SKM-1 (cell line): ENCODE measurements around the gene CBLN4.

Experiments
- DNase-seq: peaks from one replicate; lab custom pipeline; 2025; ENCODE audit not compliant: unreplicated experiment; lab: John Stamatoyannopoulos, UW

Gene CBLN4

DNA sequence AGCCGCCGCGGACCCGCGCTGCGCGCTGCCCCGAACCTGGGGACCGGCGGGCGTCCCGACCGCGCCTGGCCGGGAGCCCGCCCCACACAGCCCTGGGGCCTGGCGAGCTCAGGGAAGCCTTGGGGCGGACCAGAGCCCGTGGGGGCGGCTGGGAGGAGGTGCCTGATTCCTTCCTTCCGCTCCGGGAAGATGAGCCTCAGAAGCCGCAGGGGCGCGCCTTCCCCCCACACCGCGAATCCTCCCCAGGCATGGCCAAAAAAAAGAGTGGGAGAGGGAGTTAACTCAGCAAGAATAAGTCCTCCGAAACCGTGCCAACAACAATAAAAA is at the start of gene CBLN4:
TSS of gene CBLN4 (minus strand) at position 131 of the 327 bp plus-strand sequence. CDS start 1,348 bp downstream, outside the sequence.
- DNase-seq, result no peak

DNA sequence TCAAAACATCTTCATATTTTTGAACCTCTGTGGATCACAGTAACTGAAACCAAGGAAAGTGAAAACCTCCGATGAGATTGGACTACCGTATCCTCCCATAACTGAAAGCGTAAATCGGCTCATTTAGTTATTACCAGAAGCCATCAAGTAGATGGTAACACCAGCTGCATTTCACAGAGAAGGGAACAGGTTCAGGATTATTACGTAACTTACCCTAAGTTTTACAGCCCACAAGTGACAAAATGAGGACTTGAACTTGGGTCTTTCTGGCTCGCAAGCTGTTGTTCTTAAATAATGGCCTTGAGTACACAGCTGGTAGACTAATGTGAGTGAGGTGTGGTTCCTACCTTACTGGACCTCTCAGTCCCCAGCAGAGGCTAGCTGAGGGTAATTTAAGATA is 37.9 kb upstream of the CBLN4 start:
- no peak for DNase-seq

DNA sequence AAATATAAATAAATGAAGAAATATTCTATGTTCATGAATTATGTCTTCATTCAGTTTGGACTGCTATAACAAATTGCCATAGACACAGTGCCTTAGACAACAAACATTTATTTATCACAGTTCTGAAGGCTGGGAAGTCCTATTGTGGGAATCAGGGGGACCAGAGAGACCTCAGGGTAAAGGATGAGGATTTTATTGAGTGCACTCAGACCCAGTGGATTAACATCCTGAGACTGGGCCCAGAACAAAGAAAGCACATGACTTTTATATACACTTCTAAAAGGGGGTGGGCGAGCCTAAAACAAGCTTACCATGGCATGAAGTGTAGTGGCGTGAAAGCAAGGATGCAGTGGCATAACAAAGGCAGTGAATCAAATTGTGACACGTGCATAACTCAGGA is 26.9 kb upstream of the CBLN4 start:
- no peak for DNase-seq

DNA sequence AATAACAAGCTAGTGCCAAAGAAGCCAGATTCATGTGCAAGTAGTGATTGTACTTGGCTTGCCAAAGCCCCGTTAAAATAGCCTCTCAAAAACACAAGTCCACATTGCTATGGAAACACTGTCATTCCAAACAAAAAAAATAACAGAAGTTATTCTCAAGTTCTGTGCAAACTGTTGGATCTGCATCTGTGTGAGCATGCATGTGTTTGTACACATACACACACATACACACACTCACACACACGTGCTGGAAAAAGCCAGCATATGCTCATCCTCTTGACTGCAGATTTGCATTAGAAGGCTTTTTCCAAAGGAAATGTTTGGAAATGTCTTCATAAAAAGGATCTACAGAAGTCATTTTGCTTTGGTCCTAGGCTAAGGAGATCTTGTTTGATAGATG is 13.4 kb upstream of the CBLN4 start:
- no peak for DNase-seq

DNA sequence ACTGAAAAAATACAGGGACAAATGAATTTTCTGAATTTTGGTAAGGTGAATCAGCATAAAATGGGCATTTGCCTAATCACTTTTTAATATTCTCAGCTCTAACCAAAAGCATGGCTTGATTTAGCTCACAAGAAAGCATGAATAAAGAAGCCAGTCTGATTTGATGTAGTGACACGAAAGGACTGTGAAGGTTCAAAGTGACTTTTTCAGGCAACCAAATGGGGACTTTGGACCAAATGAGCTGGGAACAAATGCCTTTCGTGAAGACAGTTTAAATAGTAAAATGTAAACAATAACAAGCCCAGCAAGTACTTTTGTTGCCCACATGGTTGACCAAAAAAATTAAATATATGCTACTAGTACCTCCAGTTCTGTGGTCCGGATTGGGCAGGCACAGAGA is 12.9 kb upstream of the CBLN4 start:
- DNase-seq, result no peak

DNA sequence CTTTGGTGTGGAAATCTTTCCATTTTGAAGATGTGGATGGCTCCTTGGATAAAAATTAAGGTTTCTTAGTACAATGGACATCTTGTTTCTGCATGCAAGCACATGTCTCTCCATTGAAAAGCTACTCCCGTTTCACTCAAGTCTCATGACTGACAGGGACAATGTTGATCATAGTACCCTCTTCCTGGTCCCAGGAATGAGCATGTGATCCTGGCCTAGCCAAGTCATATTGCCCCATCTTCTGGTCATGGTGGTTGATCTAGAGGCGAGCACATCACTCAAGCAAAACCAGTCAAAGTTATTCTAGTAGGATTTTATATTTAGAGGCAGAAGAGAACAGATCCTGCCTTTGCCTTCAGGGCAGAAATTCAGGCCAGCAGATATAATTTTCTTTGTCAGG is 12.2 kb upstream of the CBLN4 start:
- no peak for DNase-seq

DNA sequence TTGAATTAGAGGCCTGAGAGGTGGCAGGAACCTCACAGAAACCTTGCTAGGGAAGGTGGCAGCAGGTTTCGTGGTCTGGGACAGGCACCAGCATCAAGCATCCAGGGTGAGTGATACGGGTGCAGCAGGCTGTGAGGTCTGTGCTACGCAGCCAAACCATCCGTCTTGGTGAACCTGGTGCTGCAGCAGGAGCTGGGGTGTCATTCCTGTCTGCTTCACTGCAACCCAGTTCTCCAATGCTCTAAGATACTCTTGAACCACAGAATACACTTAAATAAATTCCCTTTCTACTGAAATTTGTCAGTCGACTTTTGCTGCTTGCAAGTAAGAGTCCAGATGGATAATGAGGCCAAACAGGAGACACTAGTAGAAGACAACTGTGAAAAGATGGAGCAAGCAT is 9.7 kb upstream of the CBLN4 start:
- no peak for DNase-seq

DNA sequence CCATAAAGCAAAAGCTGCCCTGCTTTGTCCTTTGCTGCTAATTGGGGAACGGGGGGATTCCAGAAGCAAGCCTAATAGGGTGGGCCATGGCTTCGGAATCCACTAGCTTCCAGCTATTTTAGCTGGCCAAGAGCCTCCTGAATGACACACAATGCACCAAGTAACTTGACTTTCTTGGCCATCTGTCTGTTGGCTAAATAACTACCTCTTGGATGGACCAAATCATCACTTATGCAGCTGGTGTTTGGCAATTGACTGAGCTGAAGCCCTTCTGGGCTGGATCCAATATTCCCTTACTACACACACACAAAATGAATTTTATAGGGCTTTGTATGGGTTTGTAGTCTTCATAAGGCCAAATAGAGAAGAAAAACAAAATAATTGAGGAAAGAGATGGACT is 8.8 kb upstream of the CBLN4 start:
- DNase-seq, result no peak

DNA sequence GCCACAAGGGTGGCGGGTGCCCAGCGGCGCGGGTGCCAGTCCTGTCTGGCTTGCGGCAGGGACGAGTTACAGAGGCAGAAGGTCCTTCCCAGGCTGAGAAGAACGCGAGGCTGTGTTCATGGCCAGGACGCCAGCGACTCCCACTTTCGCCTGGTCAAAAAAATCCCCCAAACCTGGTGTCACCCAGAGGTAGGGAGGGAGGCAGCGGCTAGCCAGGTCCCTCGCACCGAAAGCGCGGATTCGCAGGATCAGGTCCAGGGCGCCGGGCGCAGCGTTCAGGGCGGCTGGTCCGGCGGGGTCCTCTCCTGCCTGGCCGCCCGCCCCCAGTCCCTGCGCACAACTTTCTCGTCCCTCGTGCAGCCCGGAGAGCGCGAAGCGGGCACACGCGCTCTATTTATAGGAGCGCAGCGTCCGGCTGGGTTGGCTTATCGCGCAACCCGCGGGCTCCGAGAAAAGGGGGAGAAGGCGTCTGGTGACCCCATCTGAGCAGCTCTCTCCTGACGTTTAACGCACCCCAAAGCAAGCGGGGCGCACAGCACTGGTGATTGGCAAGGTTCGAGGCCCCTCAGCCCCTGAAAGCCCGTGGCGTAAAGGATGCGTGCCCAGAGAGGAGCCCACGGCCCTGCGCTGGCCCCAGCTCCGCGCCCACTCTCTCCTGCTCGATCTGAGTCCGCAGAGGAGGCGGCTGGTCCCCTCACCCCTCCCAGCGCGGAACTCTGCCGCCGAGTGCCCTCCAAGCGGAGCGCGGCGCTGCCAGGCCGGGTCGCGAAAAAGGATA is 519 bp downstream of the CBLN4 start:
- DNase-seq, result no peak

DNA sequence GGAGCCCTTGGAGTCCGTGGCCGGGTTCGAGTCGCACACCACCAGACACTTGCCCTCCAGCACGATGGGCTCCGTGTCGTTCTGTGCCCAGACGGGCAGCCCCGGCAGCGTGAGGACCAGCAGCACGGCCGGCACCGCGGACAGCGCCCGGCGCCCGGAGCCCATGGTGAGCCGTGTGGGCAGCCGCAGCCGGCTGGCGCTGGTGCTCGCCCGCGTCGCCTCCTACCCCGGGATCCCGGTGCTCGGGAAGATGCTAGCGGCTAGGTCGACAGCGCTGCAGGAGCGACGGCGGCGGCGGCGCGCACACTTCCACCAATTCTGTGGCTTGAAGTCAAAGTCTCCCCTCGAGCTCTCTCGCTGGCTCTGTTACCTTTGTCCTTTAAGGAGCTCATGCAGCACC is 1.3 kb downstream of the CBLN4 start:
- no peak for DNase-seq

DNA sequence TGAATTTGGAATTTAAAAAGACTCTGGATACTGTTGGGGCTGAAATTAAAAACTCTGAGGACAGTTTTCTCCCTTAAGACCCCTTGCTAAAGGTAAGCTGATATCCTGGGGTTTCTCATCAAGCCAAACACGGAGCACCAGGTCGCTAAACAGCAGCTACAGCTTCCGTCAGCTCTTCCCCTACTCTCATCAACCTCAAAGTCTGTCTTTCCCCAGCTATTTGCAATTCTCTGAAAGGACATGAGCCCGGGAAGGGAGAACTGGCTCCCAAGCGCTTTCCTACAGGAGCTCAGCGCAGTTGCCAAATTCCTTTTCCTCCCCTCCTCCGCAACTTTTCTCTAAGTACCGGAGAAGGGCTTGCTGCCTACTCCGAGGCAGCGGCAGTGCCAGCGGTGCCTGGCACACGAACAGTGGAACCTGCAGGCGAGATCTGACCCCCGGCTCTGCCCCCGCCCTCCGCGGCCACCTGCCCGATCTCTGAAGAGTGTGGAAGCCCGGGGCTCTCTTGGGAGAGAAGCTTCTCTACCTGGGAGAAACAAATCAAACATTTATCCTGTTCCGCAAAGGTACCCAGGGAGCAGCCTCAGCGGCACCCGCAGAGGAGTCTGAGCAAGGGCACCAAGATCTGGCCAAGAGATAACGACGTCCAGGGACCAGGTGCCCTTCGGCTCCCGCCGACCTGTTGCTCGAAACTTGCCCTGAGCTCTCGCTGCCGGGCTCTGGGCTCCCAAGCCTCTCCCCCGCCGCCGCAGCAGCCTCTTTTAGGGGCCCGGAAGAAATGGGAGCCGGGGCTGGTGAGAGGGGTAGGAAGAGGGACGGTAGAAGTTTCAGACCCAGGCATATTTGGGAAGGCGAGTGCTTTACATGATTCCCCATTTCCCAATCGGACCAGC is 2.2 kb downstream of the CBLN4 start:
- DNase-seq, result no peak

DNA sequence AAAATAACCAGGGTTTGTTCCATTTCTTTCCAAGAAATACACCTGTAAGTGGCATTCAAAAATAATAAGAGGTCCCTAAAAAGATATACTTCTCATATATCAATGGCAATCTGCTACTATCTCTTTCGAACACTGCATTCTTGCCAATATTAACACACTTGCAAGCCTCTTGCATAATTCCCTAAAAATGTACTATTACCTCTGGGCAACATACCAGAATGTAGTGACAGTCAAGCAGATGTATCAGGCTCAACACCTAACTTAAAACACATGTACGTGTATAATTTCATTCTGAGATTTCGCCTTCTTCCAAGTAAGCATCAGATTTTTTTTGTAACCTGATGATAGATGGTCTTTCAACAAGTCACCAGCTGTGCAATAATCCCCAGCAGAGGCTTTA is 3.4 kb downstream of the CBLN4 start:
- no peak for DNase-seq

DNA sequence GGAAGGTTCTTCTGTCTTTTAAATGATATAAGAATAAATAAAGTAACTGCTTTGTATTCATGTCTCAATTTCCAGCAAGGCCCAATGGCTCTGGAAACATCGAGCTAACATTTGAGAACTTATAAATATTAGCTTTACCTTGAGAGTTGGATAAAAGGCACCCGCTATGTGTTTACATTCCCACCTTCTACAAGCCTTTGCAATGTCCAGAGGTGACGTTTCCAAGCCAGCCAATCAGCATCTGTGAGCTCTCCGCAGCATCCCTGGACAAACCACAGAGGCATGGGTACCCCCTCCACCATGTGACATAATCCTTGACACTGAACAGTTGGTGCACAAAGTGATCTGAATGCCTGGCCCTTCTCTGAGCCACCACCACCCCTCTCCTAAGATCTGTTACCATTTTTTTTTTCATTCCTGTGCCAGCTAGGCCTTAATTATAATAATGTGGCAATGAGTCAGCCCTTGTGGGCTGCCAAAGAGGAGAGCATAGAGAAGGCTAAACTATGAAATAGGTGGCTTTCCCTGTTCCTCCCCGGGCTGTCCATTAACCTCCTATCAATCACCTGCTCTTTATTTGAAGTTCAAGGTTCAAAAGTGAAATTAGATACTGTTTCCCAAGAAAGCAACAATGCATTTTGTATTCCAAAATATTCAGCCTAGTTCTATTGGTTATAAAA is 4.1 kb downstream of the CBLN4 start:
- DNase-seq, result no peak

DNA sequence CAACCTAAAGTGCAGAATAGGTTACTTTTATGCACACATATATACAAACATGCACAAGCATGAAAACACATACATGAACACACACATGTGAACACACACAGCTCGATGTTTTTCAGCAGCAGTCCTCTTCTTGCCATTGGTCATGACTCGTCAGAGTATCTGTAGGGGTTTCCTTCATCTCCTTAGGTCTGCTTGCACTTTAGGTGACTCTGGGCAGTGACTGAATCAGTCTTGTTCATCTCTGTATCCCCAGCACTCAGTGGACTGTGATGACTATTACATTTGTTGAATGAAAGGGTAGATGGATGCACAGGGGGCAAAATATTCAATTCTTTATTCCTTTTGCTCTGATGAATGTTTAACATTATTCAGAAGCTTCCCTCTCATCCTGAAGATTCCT is 26.8 kb downstream of the CBLN4 start:
- DNase-seq, result no peak

DNA sequence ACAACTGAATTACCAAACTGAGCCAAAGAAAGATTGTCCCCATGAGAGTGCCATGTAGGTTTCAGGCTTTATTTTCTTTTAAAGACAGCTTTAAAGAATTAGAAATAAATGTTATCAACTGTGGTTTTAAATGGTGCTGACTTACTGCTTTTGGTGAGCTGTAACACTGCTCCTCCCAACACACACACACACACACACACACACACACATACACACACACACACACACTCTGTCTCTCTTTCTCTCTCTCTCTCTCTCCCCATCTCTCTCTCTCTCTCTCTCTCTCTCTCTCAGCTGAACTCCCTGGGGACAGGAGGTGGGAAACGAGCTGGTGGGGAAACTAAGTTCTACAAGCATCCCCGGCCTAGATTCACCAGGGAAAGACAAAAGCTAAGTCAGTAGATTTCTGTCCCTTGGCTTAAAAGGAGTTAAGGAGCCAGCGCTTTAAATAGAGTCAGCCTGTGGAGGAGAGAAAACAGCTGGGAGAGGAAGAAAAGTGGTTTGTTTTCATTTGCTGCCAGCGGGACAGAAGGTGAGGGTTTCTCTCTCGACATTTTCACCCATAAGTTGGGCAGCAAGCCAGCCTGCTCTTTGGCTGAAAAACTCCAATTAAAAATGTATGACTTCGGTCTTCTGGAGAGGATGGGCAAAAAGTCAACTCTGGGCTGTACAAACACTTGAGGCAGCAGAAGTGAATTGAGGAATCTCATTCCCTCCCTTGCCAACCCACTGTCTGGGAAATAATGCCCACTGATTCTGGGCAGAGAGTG is 27.4 kb downstream of the CBLN4 start:
- DNase-seq, result no peak

DNA sequence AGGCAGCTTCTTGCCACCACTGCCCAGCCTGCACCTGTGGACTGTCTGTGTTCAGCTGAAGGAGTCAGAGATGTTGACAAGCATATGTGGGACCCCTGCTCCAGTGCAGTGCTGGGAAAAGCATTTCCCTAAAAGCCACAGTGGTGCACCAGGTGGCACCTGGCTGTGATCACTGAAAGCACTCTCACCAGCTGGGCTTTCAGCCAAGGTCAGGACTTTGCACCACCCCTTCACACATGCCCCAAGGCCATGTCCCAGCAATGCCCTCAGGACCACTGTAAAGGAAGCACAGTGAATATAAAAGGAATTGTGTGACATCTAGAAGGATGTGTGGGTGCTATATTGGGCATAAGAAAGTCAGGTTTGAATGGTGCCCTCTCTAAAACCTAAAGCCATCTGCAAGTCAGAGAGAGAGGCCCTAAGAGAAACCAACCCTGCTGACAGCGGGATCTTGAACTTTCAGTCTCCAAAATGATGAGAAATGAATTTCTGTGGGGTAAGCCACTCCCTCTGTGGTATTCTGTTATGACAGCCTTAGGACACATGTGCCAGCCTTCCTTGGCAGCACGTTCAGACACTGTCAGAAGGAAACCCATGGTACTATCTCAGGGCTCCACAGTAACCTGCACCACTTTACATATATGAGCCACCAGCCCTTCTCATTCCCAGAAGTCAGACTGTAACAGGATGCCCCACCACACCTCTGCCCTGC is 30.7 kb downstream of the CBLN4 start:
- DNase-seq, result no peak

DNA sequence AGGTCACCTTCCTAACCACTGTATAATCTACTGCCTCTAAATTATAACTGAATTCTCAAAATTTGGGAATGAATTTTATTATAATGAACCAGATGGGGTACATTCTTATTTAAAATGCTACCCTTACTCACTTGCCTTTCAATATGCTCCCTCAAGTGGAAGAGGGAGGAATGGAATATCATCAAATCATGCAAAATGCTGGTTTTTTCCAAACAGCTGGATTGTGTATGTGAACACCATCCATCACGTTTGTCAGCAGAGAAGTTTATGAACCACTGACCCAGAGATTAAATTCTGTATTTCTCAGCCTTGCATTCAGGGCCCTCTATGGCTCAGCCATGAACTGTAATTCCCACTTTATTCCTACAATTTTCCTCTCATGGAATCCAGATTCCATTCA is 40.5 kb downstream of the CBLN4 start:
- no peak for DNase-seq

DNA sequence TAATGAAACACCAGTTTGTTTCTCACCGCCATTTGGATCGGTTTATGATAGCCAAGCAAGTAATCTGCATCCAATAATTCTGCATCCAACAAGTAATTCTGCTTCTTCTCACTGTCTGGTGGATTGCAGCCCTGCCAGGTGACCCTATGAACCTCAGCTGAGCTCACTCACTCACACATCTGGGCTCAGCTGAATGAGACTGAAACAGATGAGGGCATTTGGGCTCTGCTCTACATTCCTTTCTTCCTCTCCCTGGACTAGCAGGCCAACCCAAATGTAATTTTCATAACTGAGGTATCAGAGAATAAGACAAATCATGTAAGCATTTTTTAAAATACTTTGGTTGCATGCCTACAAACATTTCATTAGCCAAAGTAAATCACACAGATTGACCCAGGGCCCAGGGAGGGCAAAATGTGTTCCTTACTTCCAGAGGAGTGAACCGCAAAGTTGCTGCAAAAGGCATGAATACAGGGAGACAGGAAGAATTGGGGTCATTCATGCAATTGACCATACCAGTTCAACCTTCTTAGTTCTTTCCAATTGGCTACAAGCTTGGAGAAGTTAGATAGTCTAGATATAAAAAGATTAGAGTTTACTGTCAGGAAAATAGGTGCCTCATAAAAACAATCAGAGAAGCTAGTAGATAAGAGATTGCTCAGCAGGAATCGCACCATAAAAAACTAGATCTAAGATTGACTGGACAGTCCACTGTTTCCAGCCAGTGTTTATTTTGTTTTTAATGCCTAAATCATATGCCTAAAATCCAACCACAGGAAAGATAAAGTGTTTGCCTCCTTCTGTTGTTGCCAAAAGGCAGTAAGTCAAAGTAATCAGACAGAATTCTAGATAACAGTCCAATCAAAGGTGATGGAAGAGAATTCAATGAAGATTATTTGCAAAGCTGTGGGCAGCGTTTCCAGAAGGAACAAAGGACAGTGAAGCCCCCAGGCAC is 43.7 kb downstream of the CBLN4 start:
- DNase-seq, result no peak

DNA sequence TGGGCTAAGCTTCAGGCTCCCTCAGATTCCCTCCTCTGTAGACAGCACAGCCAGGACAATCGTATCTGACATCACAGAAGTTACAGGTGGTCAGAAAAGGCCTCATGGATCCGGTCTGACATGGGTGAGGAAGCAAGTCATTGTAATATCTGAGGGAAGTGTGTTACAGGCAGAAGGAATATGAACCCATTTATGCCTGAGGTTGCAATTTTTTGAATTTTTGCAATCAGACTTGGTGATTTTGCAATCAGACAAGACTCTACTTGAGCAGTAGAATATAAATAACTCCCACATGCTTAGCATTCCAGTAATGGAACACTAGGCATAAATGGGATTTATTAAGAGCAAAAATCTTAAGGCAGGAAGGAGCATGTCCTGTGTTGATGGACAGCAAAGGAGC is 52.1 kb downstream of the CBLN4 start:
- DNase-seq, result no peak
